Activated CD4-positive, alpha-beta T cell treated with anti-CD3 and anti-CD28 coated beads for 36 hours (primary cell): Measurements from ENCODE around the gene MYBPC2. TPM values are rescaled to one million over a fixed set of nuclear protein-coding genes. Genes with fewer than 3 reads are reported as not detected.

Experiments
- ATAC-seq: fragments of 200-7000 bp; cut with Tn5 transposase; one replicate; pipeline ENCODE4 v1.10.0; 2021; ENCODE audit warnings: mild to moderate bottlenecking, moderate library complexity
- CTCF ChIA-PET: fragments of 350-600 bp; sonication (Branson Sonifier 250); formaldehyde crosslinking; loops from one replicate; lab custom pipeline; 2021; ENCODE audit warnings: antibody characterized with exemption; lab: Charles Lee
- POLR2A ChIA-PET: fragments of 350-600 bp; sonication (Branson Sonifier 250); formaldehyde crosslinking; loops from one replicate; lab custom pipeline; 2021; ENCODE audit warnings: antibody characterized with exemption, inconsistent platforms; lab: Charles Lee
- DNase-seq: peaks from one replicate; pipeline ENCODE4 v3.0.0-alpha.2; 2020
- H3K27ac Mint-ChIP-seq: one replicate; pipeline ENCODE4 v1.8.0; 2021; ENCODE audit warnings: mixed read lengths
- H3K27me3 Mint-ChIP-seq: one replicate; pipeline ENCODE4 v1.8.0; 2021; ENCODE audit warnings: mixed read lengths
- H3K36me3 Mint-ChIP-seq: one replicate; pipeline ENCODE4 v1.8.0; 2021; ENCODE audit warnings: low read depth, mixed read lengths
- H3K4me1 Mint-ChIP-seq: one replicate; pipeline ENCODE4 v1.8.0; 2021; ENCODE audit warnings: mixed read lengths
- H3K4me3 Mint-ChIP-seq: one replicate; pipeline ENCODE4 v1.8.0; 2021; ENCODE audit warnings: mild to moderate bottlenecking, moderate library complexity, mixed read lengths
- H3K9me3 Mint-ChIP-seq: one replicate; pipeline ENCODE4 v1.8.0; 2021; ENCODE audit warnings: low read depth, mixed read lengths
- intact Hi-C, 2 experiments: fragments of 100-400 bp; cut with DNase I in 1 of 2; cut with micrococcal nuclease in 1 of 2; formaldehyde crosslinking; loops; one replicate each; pipeline versions ENCODE4 v1.14.2 to v1.15.1; 2022 to 2024; cut with DNase I, micrococcal nuclease
- total RNA-seq, 2 experiments: library from RNA; stranded (reverse); gene quantifications; one replicate each; pipeline ENCODE4 v1.2.3, GENCODE V29; 2021

The MYBPC2 gene
- total RNA-seq, 2 experiments from 2014 or later = 0.14 to 0.30 TPM

- no peak for ATAC-seq
- intact Hi-C loops = no loop called here
- H3K4me3 Mint-ChIP-seq = no peak overlapping the region
- no peaks in the 10 kb centered on the region for H3K9me3 Mint-ChIP-seq
- ChIA-PET CTCF (no interaction called here), POLR2A (no interaction called here)
- no peak for DNase-seq
- peaks cover 12% of the 10 kb centered on the region for H3K4me1 Mint-ChIP-seq
- no peaks in the 10 kb centered on the region for H3K27me3 Mint-ChIP-seq
- H3K36me3 Mint-ChIP-seq = peaks cover 6% of the 10 kb centered on the region
- no peak overlapping the region for H3K27ac Mint-ChIP-seq
These were observed 74.7 kb downstream of the MYBPC2 start for GRCh38 chr19:50507376-50507775.

- Mint-ChIP-seq H3K4me1 (peaks cover 12% of the 10 kb centered on the region), H3K36me3 (peaks cover 6% of the 10 kb centered on the region), H3K9me3 (no peaks in the 10 kb centered on the region), H3K27me3 (no peaks in the 10 kb centered on the region), H3K27ac (no peak overlapping the region), H3K4me3 (peak overlapping the region; percentile 1)
- no peak for ATAC-seq
- ChIA-PET POLR2A (interaction anchor here (0.6 kb wide), 1 partner anchor 47 kb away, joined by 5 read pairs; no protein-coding TSS in a partner anchor), CTCF (no interaction called here)
- DNase-seq = no peak
- intact Hi-C loops = no loop called here
These were observed 76.1 kb downstream of the MYBPC2 start for GRCh38 chr19:50508843-50509190.

GRCh38 chr19:50509366-50509765 is 76.7 kb downstream of the MYBPC2 start:
- DNase-seq (no peak), ATAC-seq (no peak)
- Mint-ChIP-seq H3K4me1 (peaks cover 14% of the 10 kb centered on the region), H3K27ac (peak overlapping the region; percentile 45), H3K27me3 (peaks cover 3% of the 10 kb centered on the region), H3K4me3 (peak overlapping the region; percentile 36), H3K9me3 (no peaks in the 10 kb centered on the region), H3K36me3 (peaks cover 6% of the 10 kb centered on the region)
- ChIA-PET CTCF (interaction anchor here (1.9 kb wide), 1 partner anchor 47 kb away, joined by 7 read pairs; no protein-coding TSS in a partner anchor), POLR2A (no interaction called here)
- intact Hi-C loops = no loop called here

- peaks cover 5% of the 10 kb centered on the region for H3K27me3 Mint-ChIP-seq
- no peak for ATAC-seq
- H3K27ac Mint-ChIP-seq = peak overlapping the region; percentile 80
- peak overlapping the region; percentile 84 for H3K4me3 Mint-ChIP-seq
- no peak for DNase-seq
- no peaks in the 10 kb centered on the region for H3K9me3 Mint-ChIP-seq
- intact Hi-C loops = loop anchor here (2.0 to 10.0 kb wide), 4 partner anchors 125 to 1085 kb away; partner anchors contain the start of genes POLD1 (in 1 of the 2), RRAS (in 1 of the 2) and SCAF1 (in 1 of the 2)
- ChIA-PET POLR2A (no interaction called here), CTCF (interaction anchor here (1.3 to 1.9 kb wide), 3 partner anchors 26 to 46 kb away, joined by 3 to 7 read pairs (median 3); no protein-coding TSS in a partner anchor)
- H3K36me3 Mint-ChIP-seq = peaks cover 6% of the 10 kb centered on the region
- peaks cover 14% of the 10 kb centered on the region for H3K4me1 Mint-ChIP-seq
These were observed 77.5 kb downstream of the MYBPC2 start for GRCh38 chr19:50510121-50510670.

GRCh38 chr19:50510700-50511068 is 78.0 kb downstream of the MYBPC2 start:
- peak overlapping the region; percentile 84 for H3K4me3 Mint-ChIP-seq
- H3K36me3 Mint-ChIP-seq = peaks cover 4% of the 10 kb centered on the region
- H3K27ac Mint-ChIP-seq = peak overlapping the region; percentile 80
- H3K9me3 Mint-ChIP-seq = no peaks in the 10 kb centered on the region
- H3K27me3 Mint-ChIP-seq = peaks cover 5% of the 10 kb centered on the region
- intact Hi-C loops = loop anchor here (1.0 to 10.0 kb wide), 18 partner anchors 34 to 1084 kb away; partner anchors contain the start of genes EMC10 (in 2 of the 2), GARIN5A (in 2 of the 2), NR1H2 (in 2 of the 2) and POLD1 (in 2 of the 2)
- peaks cover 14% of the 10 kb centered on the region for H3K4me1 Mint-ChIP-seq
- DNase-seq (no peak), ATAC-seq (no peak)
- ChIA-PET POLR2A (interaction anchor here (0.6 to 1.0 kb wide), 3 partner anchors 46 to 294 kb away, joined by 3 to 5 read pairs (median 3); no protein-coding TSS in a partner anchor), CTCF (interaction anchor here (0.6 to 1.9 kb wide), 8 partner anchors 26 to 221 kb away, joined by 3 to 10 read pairs (median 4); no protein-coding TSS in a partner anchor)

- H3K9me3 Mint-ChIP-seq = no peaks in the 10 kb centered on the region
- peaks cover 3% of the 10 kb centered on the region for H3K36me3 Mint-ChIP-seq
- H3K27ac Mint-ChIP-seq = peak within 1 kb of the TSS; percentile 92
- intact Hi-C loops = loop anchor here (1.0 to 10.0 kb wide), 18 partner anchors 35 to 1084 kb away; partner anchors contain the start of genes EMC10 (in 2 of the 2), GARIN5A (in 2 of the 2), NR1H2 (in 2 of the 2) and POLD1 (in 2 of the 2)
- H3K4me3 Mint-ChIP-seq = peak within 1 kb of the TSS; percentile 84
- ChIA-PET POLR2A (interaction anchor here (0.6 to 1.0 kb wide), 5 partner anchors 45 to 1158 kb away, joined by 3 to 5 read pairs (median 5); partner anchors contain the start of gene NR1H2), CTCF (interaction anchor here (0.6 to 1.9 kb wide), 9 partner anchors 25 to 221 kb away, joined by 3 to 10 read pairs (median 3); no protein-coding TSS in a partner anchor)
- peaks cover 5% of the 10 kb centered on the region for H3K27me3 Mint-ChIP-seq
- peaks cover 14% of the 10 kb centered on the region for H3K4me1 Mint-ChIP-seq
- ATAC-seq = peak; percentile 97
- DNase-seq = peak; percentile 99
These were observed 78.6 kb downstream of the MYBPC2 start, which contains the start of gene JOSD2 for GRCh38 chr19:50511069-50511822. Gene JOSD2 (minus strand): TSS chr19:50511191. CDS start chr19:50510431, 760 bp downstream.

- CTCF ChIA-PET = interaction anchor here (0.8 to 1.8 kb wide), 4 partner anchors 26 to 1415 kb away, joined by 3 to 10 read pairs (median 4); partner anchors contain the start of gene ZNF613
- Mint-ChIP-seq H3K9me3 (no peaks in the 10 kb centered on the region), H3K4me1 (peaks cover 14% of the 10 kb centered on the region), H3K27me3 (peaks cover 5% of the 10 kb centered on the region), H3K36me3 (peaks cover 3% of the 10 kb centered on the region), H3K27ac (no peak overlapping the region), H3K4me3 (peak overlapping the region; percentile 84)
- ATAC-seq (no peak), DNase-seq (no peak)
- POLR2A ChIA-PET = interaction anchor here (0.6 kb wide), 1 partner anchor 1157 kb away, joined by 5 read pairs; no protein-coding TSS in a partner anchor
- intact Hi-C loops = loop anchor here in 1 of 2 experiments (5.0 to 10.0 kb wide), 2 partner anchors 870 to 1082 kb away; partner anchors contain the start of genes RRAS and SCAF1
These were observed 79.7 kb downstream of the MYBPC2 start for GRCh38 chr19:50512112-50512998.

- no peak overlapping the region for H3K4me3 Mint-ChIP-seq
- ATAC-seq = no peak
- POLR2A ChIA-PET = no interaction called here
- DNase-seq = no peak
- H3K4me1 Mint-ChIP-seq = peaks cover 14% of the 10 kb centered on the region
- H3K36me3 Mint-ChIP-seq = peaks cover 3% of the 10 kb centered on the region
- CTCF ChIA-PET = no interaction called here
- intact Hi-C loops = loop anchor here in 1 of 2 experiments (5.0 to 10.0 kb wide), 2 partner anchors 871 to 1082 kb away; partner anchors contain the start of genes RRAS and SCAF1
- no peaks in the 10 kb centered on the region for H3K9me3 Mint-ChIP-seq
- no peak overlapping the region for H3K27ac Mint-ChIP-seq
- peaks cover 5% of the 10 kb centered on the region for H3K27me3 Mint-ChIP-seq
These were observed 80.5 kb downstream of the MYBPC2 start for GRCh38 chr19:50512999-50513745.

- ChIA-PET POLR2A (no interaction called here), CTCF (no interaction called here)
These were observed 81.2 kb downstream of the MYBPC2 start, which contains the start of gene ASPDH for GRCh38 chr19:50513746-50514345. Gene ASPDH (minus strand): TSS chr19:50513913. CDS start chr19:50513823, 90 bp downstream.

More at GRCh38 chr19:50513746-50514345, 81.2 kb downstream of the MYBPC2 start, which contains the start of gene ASPDH:
- Mint-ChIP-seq H3K27me3 (peaks cover 9% of the 10 kb centered on the region), H3K27ac (no peak within 1 kb of the TSS), H3K4me1 (peaks cover 14% of the 10 kb centered on the region), H3K4me3 (no peak within 1 kb of the TSS), H3K9me3 (no peaks in the 10 kb centered on the region), H3K36me3 (peaks cover under 1% of the 10 kb centered on the region)
- intact Hi-C loops = loop anchor here in 1 of 2 experiments (5.0 to 10.0 kb wide), 2 partner anchors 872 to 1081 kb away; partner anchors contain the start of genes RRAS and SCAF1
- ATAC-seq = no peak
- DNase-seq = no peak
